22Rv1 (cell line): ENCODE measurements around the gene GSTM1.

Experiments used
- ZFX ChIP-seq: fragments of 450-650 bp; IDR thresholded peaks from 2 replicates; pipeline ENCODE4 v1.6.1; 2017; ENCODE audit warnings: antibody characterized with exemption, borderline replicate concordance
- TF ChIP-seq, protein P1 (sequence below): fragments of 450-650 bp; IDR thresholded peaks from 2 replicates; pipeline ENCODE4 v1.5.1; 2017; ENCODE audit warnings: mild to moderate bottlenecking

DNA sequence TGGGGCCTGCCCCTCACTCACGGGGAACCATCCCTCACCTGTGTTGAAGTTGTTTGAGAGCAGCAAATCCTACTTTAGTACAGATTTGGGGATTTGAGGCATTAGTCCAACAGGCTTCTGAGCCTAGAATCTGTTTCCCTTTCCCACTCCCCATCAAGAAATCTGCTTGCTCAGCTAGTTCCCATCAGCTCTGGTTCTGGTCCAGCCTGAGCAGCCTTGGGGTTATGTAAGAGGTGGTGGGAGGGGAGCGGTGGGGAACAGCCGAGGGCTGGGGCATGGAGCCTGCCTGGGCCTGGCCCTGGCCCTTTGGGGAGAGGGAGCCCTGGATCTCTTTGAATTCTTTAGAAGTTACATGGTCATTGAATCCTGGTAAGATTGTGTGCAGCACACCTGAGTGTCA lies 28.5 kb downstream of the GSTM1 start:
- TF ChIP-seq, protein P1, sequence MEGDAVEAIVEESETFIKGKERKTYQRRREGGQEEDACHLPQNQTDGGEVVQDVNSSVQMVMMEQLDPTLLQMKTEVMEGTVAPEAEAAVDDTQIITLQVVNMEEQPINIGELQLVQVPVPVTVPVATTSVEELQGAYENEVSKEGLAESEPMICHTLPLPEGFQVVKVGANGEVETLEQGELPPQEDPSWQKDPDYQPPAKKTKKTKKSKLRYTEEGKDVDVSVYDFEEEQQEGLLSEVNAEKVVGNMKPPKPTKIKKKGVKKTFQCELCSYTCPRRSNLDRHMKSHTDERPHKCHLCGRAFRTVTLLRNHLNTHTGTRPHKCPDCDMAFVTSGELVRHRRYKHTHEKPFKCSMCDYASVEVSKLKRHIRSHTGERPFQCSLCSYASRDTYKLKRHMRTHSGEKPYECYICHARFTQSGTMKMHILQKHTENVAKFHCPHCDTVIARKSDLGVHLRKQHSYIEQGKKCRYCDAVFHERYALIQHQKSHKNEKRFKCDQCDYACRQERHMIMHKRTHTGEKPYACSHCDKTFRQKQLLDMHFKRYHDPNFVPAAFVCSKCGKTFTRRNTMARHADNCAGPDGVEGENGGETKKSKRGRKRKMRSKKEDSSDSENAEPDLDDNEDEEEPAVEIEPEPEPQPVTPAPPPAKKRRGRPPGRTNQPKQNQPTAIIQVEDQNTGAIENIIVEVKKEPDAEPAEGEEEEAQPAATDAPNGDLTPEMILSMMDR, result no peak
- TF ChIP-seq ZFX, result no peak
